HepG2 (cell line): Measurements from ENCODE around the gene SLX9. TPM values are rescaled to one million over a fixed set of nuclear protein-coding genes. Genes with fewer than 3 reads are reported as not detected.
A peak's percentile ranks its signal among the peaks of the same experiment; 100 is the strongest.

Experiments used
- ATAC-seq: fragments of 200-7000 bp; cut with Tn5 transposase; 3 replicates; pipeline ENCODE4 v1.9.1; 2020; ENCODE audit warnings: mild to moderate bottlenecking, moderate library complexity
- BruUV-seq: library from RNA; stranded (reverse); fragments of 400-500 nt; replicated peaks from 2 replicates; lab custom pipeline; 2021; lab: Mats Ljungman, UMichigan
- CTCF ChIA-PET: fragments of 300-600 bp; formaldehyde crosslinking; extraction: SDS; loops from one replicate; lab custom pipeline; 2021; ENCODE audit warnings: low total read pairs, inconsistent platforms, low intra/inter-chr PET ratio; lab: Yijun Ruan, JAX
- POLR2A ChIA-PET: fragments of 350-600 bp; sonication (Branson Sonifier 250); formaldehyde crosslinking; loops from one replicate; lab custom pipeline; 2020; ENCODE audit warnings: antibody characterized with exemption, inconsistent platforms; lab: Yijun Ruan, JAX
- DNase-seq: peaks from one replicate; pipeline ENCODE4 v3.0.0-alpha.2; 2015; ENCODE audit warnings: low spot score
- FAIRE-seq: peaks from 3 replicates; lab custom pipeline; 2011; peaks lifted over from hg19 to GRCh38; lab: Jason Lieb, UNC
- H2AFZ ChIP-seq: one replicate; pipeline ENCODE4 v1.6.1; 2011; ENCODE audit warnings: low read length, inconsistent platforms
- H3K27ac ChIP-seq: fragments of 300-600 bp; 3 replicates; pipeline ENCODE4 v1.8.0; 2011; ENCODE audit warnings: mixed run types, mild to moderate bottlenecking, mixed read lengths, low read length, inconsistent platforms; ENCODE audit not compliant: insufficient read depth; ENCODE audit errors: extremely low read length
- H3K27me3 ChIP-seq, 2 experiments: fragments of 200-600 bp in 1 of 2; 2 replicates in 1 of 2; 3 replicates in 1 of 2; pipeline versions ENCODE4 v1.6.0 to v1.8.0; 2011; ENCODE audit warnings: low read length in 2 of 2, mild to moderate bottlenecking in 2 of 2, moderate library complexity in 2 of 2, inconsistent platforms in 1 of 2; ENCODE audit not compliant: insufficient read depth in 2 of 2, control insufficient read depth in 1 of 2
- H3K36me3 ChIP-seq, 2 experiments: fragments of 200-600 bp in 1 of 2; replicated peaks in 1 of 2; 2 replicates in 1 of 2; 3 replicates in 1 of 2; pipeline versions ENCODE4 v1.5.1 to v1.8.0; 2011; ENCODE audit warnings: low read length in 2 of 2, inconsistent platforms in 1 of 2; ENCODE audit not compliant: insufficient read depth in 2 of 2, control insufficient read depth in 1 of 2
- H3K4me1 ChIP-seq: 2 replicates; pipeline ENCODE4 v1.5.1; 2012; ENCODE audit warnings: low read length, inconsistent platforms; ENCODE audit not compliant: insufficient read depth
- H3K4me2 ChIP-seq: 2 replicates; pipeline ENCODE4 v1.6.0; 2011; ENCODE audit warnings: low read depth, low read length, inconsistent platforms
- H3K4me3 ChIP-seq, 3 experiments: fragments of 200-600 bp in 1 of 3; sonication (generic), shearing (Covaris generic) in 1 of 3; replicated peaks in 1 of 3; 2 replicates each; pipeline ENCODE4 v1.5.1; 2011 to 2016; ENCODE audit warnings: low read length in 3 of 3, inconsistent platforms in 2 of 3, low read depth in 2 of 3, mild to moderate bottlenecking in 2 of 3, control low read depth in 1 of 3, mixed read lengths in 1 of 3; ENCODE audit not compliant: insufficient read depth in 1 of 3
- H3K79me2 ChIP-seq: one replicate; pipeline ENCODE4 v1.6.1; 2011; ENCODE audit warnings: low read length, inconsistent platforms; ENCODE audit not compliant: insufficient read depth
- H3K9ac ChIP-seq: 2 replicates; pipeline ENCODE4 v1.6.0; 2011; ENCODE audit warnings: mild to moderate bottlenecking, low read depth, low read length, inconsistent platforms; ENCODE audit not compliant: insufficient read depth
- H3K9me3 ChIP-seq: 2 replicates; pipeline ENCODE4 v1.5.1; 2012; ENCODE audit warnings: mild to moderate bottlenecking, low read length
- H4K20me1 ChIP-seq: 2 replicates; pipeline ENCODE4 v1.6.0; 2011; ENCODE audit warnings: inconsistent platforms, mild to moderate bottlenecking, low read length, moderate library complexity; ENCODE audit not compliant: insufficient read depth
- PCBP1 ChIP-seq: fragments of 200-400 bp; formaldehyde crosslinking; IDR thresholded peaks from 2 replicates; pipeline ENCODE4 v1.6.1; 2017; ENCODE audit warnings: mild to moderate bottlenecking, low read depth, low read length, borderline replicate concordance
- USF2 ChIP-seq, 2 experiments: sonication (generic) in 1 of 2; formaldehyde crosslinking in 1 of 2; IDR thresholded peaks; 2 replicates each; pipeline versions ENCODE4 v1.5.1 to v1.6.1; 2011 to 2020; ENCODE audit warnings: borderline replicate concordance in 1 of 2, low read depth in 1 of 2, low read length in 1 of 2, mild to moderate bottlenecking in 1 of 2, missing genetic modification reagents in 1 of 2, moderate library complexity in 1 of 2
- ZNF282 ChIP-seq: fragments of 450-650 bp; IDR thresholded peaks from 2 replicates; pipeline ENCODE4 v1.6.1; 2018; ENCODE audit not compliant: partially characterized antibody
- WGBS: methylation state at CpG from one replicate; pipeline ENCODE4 v1.1.6; 2017; ENCODE audit warnings: low lambda C conversion rate; 5-methylcytosine and 5-hydroxymethylcytosine counted together
- in situ Hi-C: cut with HindIII; loops from 2 replicates; pipeline ENCODE4 v1.10.0; 2017; ENCODE audit warnings: low pct_unique_long_range_greater_than_20kb; ENCODE audit not compliant: extremely low pct_ligation_motif_present
- intact Hi-C: fragments of 100-400 bp; cut with micrococcal nuclease; formaldehyde crosslinking; loops from one replicate; pipeline ENCODE4 v1.10.0; 2022; ENCODE audit not compliant: unreplicated experiment
- polyA plus RNA-seq, 8 experiments: library from polyadenylated mRNA; depleted of rRNA in 3 of 8; stranded (reverse) in 7 of 8; unstranded in 1 of 8; fragments of >200 nt; fragmentation: Illumina TruSeq in 4 of 8; extraction: Trizol in 4 of 8; gene quantifications; 2 replicates each; pipeline versions ENCODE4 v1.2.1 to v1.2.3, GENCODE V29; 2011 to 2016; ENCODE audit warnings: low read depth in 4 of 8, missing spikeins in 1 of 8, mixed read lengths in 1 of 8; ENCODE audit not compliant: insufficient read depth in 1 of 8
- total RNA-seq, 5 experiments: library from RNA; depleted of rRNA; stranded (reverse); fragments of >200 nt; fragmentation: Illumina TruSeq; extraction: Trizol; gene quantifications; 2 replicates each; pipeline ENCODE4 v1.2.3, GENCODE V29; 2016; ENCODE audit warnings: low read depth in 1 of 5

The SLX9 gene
- total and polyA plus RNA-seq, 2 of the 13 experiments (the other 11 are each of a cell fraction or from before 2014, with no cell fraction given): 21.0 to 47.1 TPM

GRCh38 chr21:44998621-44999427 is 59.0 kb downstream of the SLX9 start:
- H3K9ac ChIP-seq: no peak overlapping the region
- no peak overlapping the region for H3K27ac ChIP-seq
- no peak overlapping the region for H2AFZ ChIP-seq
- no peaks in the 10 kb centered on the region for H3K9me3 ChIP-seq
- ChIA-PET CTCF (no interaction called here), POLR2A (interaction anchor here (1.0 to 3.8 kb wide), 5 partner anchors 9 to 15 kb away, joined by 3 to 37 read pairs (median 12); no protein-coding TSS in a partner anchor)
- no peak for TF ChIP-seq ZNF282
- in situ Hi-C loops (no loop called here), intact Hi-C loops (no loop called here)
- H3K79me2 ChIP-seq: no peaks in the 10 kb centered on the region
- whole genome bisulfite sequencing: 24% methylated on average over 7 of the region's 32 CpGs
- no TSS peak for BruUV-seq
- H3K36me3 ChIP-seq: no peaks in the 10 kb centered on the region
- H3K4me3 ChIP-seq: no peak overlapping the region
- DNase-seq (no peak), FAIRE-seq (no peak), ATAC-seq (no peak)
- no peak overlapping the region for H3K4me2 ChIP-seq
- H4K20me1 ChIP-seq: no peaks in the 10 kb centered on the region
- H3K27me3 ChIP-seq: peaks cover 6 to 65% of the 10 kb centered on the region in 2 experiments
- peaks cover 50% of the 10 kb centered on the region for H3K4me1 ChIP-seq

GRCh38 chr21:44999428-44999971 is 59.7 kb downstream of the SLX9 start:
- FAIRE-seq (no peak), ATAC-seq (no peak), DNase-seq (no peak)
- H3K27ac ChIP-seq: no peak overlapping the region
- in situ Hi-C loops (no loop called here), intact Hi-C loops (no loop called here)
- peaks cover 55% of the 10 kb centered on the region for H3K4me1 ChIP-seq
- no peak overlapping the region for H3K4me3 ChIP-seq
- CTCF ChIA-PET: no interaction called here
- H3K36me3 ChIP-seq: no peaks in the 10 kb centered on the region
- 45% methylated on average over 4 of the region's 17 CpGs for WGBS
- no peaks in the 10 kb centered on the region for H3K79me2 ChIP-seq
- no TSS peak for BruUV-seq
- no peaks in the 10 kb centered on the region for H4K20me1 ChIP-seq
- H3K4me2 ChIP-seq: no peak overlapping the region
- H3K9me3 ChIP-seq: no peaks in the 10 kb centered on the region
- peaks cover 6 to 58% of the 10 kb centered on the region in 2 experiments for H3K27me3 ChIP-seq
- no peak overlapping the region for H2AFZ ChIP-seq
- POLR2A ChIA-PET: interaction anchor here (1.0 to 1.5 kb wide), 3 partner anchors 10 to 15 kb away, joined by 3 to 12 read pairs (median 3); no protein-coding TSS in a partner anchor
- H3K9ac ChIP-seq: no peak overlapping the region
- no peak for TF ChIP-seq PCBP1
- no peak for TF ChIP-seq USF2 (IDR thresholded peaks at IDR 0.05; ENCODE audit: low read depth, low read length)
- TF ChIP-seq USF2 (CRISPR knock-in tag; IDR thresholded peaks at IDR 0.05; ENCODE audit: borderline replicate concordance): peak; percentile 46; the same call in 1 of the 2 replicates
